Cerebellar cortex (tissue), 1 donor: Measurements from ENCODE around the gene MRTFA.
"Not testable (repeated sequence)": the region's sequence is repeated elsewhere in the genome, so short reads cannot be mapped to it uniquely, and the experiment has no call there.

Experiments
- DNase-seq: peaks from one replicate; pipeline ENCODE4 v3.0.0-alpha.2; 2015; ENCODE audit warnings: low spot score

The MRTFA gene

DNA sequence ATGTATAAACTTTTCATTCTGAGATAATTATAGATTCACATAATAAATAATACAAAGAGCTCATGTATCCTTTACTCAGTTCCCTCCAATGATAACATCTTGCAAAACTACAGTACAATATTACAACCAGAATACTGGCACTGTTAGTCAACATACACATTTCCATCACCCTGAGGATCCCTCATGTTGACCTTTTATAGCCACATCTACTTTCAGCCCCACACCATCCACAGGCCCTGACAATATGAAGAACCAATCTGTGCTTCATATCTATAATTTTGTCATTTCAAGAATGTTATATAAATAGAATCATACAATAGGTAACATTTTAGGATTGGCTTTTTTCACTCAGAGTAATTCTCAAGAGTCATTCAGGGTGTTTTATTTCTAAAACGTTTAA lies 115.5 kb downstream of the MRTFA start:
- DNase-seq = no peak

DNA sequence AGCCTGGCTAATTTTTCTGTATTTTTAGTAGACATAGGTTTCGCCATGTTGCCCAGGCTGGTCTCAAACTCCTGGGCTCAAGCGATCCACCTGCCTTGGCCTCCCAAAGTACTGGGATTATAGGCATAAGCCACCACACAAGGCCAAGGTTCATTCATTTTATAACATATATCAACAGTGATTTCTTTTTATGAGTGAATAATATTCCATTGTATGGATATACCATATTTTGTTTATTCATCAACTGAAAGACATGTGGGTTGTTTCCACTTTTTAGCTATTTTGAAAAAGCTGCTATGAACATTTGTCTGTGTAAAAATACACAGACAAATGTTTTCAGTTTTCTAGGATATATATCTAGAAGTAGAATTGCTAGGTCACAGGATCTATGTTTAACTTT lies 116.0 kb downstream of the MRTFA start:
- DNase-seq = no peak

DNA sequence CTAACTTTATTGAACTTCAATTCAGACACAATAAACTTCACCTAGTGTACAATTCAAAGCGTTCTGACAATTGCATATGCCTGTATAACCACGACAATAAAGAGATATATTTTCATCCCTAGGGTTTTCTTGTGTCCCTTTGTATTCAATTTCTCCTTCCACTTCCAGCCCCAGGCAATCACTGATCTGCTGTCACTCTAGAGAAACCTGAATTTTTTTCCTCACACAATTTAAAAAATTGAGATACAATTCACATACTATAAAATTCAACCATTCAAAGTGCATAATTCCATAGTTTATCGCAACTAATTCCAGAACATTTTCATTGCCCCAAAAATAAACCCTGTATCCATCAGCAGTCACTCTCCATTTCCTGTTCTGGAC lies 116.6 kb downstream of the MRTFA start:
- DNase-seq = no peak

DNA sequence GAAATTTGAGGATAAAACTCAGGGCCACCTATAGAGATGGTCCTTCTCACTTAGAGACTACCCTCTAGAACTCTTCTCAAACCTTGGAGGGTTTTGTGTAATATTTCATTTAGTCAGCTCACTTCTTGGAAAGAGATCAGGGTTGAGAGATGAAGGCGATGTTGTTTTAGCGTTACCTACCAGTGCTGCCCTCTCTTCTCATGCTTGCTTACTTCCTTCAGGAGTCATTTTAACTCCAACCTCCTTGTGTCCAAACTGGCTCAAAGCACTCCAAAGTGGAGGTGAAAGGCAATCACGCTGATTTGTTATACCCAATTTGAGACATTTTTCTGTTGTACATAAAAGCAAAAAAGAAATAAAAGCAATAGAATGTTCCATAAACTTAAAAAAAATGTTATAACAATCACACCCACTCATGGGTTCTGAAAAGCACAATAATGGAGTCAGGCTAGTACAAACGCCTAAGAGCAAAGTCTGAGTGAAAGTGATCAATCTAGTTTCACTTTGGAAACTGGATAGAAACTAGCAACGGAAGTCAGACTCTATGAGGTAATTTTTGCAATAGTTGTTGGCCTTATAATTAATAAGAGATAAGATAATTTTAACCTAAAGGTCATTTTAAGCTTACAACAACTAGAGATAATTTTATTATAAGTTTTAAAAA lies 117.1 kb downstream of the MRTFA start:
- DNase-seq = no peak

DNA sequence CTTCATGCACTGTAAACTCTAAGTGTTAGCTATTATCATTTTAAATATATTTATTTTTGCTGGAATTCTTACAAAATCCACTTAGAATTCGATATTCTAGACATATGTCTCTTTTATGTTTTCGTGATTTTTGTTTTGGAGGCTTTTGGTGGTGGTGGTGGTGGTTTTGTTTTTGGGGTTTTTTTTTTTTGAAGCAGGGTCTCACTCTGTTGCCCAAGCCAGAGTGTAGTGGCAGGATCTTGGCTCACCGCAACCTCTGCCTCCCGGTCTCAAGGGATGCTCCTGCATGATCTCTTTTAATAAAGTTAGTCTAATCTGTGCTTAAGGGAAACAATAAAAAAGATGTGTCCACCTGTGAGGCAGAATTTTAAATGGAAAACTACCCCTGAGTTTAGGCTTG lies 117.7 kb downstream of the MRTFA start:
- DNase-seq = no peak

DNA sequence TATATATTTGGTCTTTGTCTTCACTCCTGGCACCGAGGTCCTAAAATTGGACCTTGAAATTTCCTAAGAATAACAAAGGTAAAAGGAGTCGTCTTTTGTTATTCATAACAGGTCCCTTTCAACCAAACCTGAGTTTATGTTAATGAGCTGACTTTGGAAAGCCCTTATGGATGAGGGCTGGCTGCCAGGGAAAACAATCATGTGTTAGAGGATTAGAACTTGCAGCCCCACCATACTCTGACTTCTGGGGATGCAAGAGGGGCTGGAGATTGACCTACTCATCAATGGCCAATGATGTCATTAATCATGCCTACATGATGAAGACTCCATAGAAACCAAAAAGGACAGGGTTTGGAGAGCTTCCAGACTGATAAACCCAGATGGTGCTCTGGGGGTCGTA lies 118.9 kb downstream of the MRTFA start:
- DNase-seq = no peak

DNA sequence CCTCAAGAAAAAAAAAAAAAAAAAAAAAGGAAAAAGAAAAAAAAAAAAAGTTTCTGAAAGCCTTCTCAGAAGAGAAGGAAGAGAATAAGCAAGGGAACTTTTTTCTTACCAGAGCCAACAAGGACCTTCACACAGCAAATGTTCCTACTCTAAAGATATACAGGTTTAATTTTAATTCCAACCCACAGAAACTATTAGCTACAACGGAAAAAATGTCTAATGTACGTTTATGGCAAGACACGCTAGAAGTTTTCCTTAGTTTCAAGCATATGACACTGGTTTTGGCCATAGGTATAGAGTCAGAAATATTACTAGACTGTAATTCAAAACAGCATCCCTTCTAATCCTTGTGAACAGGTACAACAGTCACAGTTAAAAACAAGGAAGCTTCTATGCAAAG lies 120.1 kb downstream of the MRTFA start:
- no peak for DNase-seq

DNA sequence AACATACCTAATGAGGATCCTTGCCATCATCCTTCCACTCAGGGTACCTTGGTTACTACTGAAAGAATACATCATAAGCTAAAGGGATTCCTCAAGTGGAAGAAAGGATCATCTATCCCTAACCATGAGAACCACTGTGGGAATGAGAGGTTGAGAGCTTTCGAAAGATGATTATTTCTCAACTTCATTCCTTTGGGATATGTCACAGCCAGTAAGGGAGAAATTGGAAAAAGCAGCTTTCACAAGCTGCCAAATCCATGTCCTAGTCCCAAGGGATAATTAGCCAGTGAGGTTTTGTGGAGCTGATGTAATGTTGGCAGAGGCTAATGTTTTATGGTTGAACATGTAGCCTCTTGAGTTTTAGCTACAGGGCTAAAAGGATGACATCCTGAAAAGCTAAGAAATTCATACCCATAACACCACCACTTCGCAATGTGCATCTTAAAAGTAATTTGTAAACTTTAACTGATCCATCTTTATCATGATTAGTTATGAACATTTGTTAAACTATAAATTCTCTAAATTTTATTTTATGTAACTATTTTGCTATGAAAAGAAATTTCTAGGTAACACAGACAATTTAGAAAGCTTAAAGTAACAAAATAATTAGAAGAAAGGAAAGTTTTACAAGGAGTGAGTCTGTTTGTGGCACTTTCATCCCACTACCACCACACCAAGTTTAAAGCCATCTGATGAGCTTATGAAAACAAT lies 123.9 kb downstream of the MRTFA start:
- DNase-seq = no peak

DNA sequence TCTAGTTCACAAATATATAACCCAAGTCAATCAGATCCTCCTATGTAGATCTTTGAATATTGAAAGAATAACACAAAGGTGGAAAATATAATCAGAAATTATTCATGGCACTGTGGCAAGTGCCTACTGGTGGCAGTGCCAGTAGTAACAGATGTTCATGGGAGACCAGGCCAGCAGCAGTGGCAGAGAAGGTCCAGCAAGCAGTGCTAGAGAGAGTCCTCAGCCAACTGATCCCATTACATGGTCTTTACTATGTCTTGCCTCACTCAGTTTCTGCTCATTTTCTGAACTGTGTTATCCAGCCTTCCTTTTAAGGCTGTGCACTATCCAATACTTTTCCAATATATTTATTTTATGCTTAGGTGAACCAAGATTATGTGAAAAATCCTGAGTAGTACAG lies 124.9 kb downstream of the MRTFA start:
- DNase-seq = peak; percentile 49

DNA sequence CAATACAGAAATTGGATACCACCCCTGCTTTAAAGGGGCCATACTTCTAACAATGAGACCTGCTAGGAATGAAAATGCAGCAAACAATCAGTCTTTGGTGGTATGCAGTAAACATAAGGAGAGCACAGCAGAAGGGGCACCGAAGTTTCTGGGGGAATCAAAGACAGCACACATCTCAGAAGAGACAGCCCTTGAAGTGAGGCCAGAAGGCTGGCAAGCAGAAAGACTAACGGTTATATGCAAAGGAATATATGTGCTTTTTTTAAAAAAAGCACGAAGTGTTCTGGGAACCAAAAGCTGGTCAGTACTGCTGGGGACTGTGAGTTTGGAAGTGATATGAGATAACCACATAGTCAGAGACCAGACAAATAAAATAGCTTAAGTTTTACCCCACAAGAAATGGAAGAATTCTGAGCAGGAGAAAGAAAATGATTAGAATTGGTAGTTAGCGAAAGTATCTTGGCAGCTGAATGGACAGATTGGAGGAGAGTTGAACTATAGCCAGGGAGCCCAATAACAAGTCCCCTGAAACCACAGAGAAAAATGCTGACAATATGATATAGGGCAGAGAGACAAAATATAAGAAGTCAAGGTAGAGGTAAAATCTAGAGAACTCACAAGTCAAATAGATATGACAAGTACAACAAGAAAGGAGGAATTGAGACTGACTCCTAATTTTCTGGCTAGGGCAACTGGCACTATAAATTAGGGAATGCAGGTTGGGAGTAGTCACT lies 125.7 kb downstream of the MRTFA start:
- DNase-seq = no peak

DNA sequence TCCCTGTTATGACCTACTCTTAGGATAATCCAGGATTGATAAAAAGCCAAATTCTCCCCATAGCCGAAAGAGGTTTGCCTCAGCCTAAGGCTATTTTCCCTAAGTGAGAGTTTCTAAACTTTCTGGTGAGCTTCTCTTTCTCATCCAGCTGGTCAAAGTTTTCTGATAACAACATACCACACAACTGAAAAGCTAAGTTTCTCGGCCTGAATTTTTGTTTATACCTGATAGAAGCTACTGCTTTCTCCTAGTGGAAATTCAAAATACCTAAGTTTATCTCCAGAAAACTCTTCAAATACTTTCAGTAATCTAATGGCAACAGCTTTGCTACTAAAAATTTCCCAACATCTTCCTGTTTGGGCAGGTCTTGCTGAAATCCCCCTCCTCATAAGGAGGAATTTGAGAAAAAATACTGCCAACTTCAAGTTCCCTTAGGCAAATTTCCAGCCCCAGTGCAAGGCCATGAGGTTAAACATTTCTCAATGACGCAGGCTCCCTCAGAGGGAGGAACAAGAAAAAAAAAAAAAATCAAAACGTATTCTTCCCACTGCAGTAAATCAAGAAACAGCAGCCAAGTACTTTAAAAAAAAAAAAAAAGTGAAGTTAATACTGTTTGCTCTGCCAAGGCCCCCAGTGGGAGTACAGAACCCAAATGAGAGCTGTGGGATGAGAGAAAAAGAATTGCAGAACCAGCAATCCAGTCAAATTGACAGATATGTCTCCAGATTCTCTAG lies 127.0 kb downstream of the MRTFA start:
- DNase-seq = no peak

DNA sequence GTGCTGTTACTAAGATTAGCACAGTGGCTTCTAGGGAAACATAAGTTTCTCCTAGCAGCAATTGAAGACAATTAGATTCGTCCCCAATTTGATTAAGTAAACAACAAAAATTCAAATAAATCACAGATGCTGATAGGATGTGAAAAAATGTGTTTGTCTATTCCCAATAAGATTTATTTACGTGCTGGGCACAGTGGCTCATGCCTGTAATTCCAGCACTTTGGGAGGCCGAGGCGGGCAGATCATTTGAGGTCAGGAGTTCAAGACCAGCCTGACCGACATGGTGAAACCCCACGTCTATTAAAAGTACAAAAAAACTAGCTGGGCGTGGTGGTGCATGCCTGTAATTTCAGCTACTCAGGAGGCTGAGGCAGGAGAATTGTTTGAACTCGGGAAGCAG lies 128.5 kb downstream of the MRTFA start:
- DNase-seq = not testable (repeated sequence)

DNA sequence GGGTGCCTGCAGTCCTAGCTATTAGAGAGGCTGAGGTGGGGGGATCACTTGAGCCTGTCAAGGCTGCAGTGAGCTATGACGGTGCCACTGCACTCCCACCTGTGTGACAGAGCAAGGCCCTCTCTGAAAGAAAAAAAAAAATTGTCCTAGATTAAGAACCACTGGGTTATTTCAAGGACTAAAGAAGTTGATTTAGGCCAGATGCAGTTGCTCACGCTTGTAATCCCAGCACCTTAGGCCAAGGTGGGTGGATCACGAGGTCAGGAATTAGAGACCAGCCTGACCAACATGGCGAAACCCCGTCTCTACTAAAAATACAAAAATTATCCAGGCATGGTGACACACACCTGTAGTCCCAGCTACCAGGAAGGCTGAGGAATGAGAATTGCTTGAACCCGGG lies 129.0 kb downstream of the MRTFA start:
- DNase-seq = no peak

DNA sequence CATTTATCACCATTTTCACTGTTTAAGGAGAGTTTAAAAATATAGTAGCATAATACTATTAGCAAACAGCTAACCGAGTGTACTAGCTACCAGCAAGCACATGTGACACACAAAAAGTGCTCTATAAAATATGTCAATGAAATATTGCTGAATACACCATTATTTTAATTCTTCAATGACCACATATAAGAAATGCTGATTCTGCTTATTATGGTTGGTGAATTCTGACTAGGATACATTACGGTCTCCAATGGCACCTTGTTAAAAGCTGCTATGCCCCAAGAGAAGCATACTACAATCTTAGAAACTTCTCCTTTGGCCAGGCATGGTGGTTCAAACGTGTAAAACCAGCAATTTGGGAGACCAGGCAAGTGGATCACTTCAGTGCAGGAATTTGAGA lies 129.8 kb downstream of the MRTFA start:
- DNase-seq = no peak

DNA sequence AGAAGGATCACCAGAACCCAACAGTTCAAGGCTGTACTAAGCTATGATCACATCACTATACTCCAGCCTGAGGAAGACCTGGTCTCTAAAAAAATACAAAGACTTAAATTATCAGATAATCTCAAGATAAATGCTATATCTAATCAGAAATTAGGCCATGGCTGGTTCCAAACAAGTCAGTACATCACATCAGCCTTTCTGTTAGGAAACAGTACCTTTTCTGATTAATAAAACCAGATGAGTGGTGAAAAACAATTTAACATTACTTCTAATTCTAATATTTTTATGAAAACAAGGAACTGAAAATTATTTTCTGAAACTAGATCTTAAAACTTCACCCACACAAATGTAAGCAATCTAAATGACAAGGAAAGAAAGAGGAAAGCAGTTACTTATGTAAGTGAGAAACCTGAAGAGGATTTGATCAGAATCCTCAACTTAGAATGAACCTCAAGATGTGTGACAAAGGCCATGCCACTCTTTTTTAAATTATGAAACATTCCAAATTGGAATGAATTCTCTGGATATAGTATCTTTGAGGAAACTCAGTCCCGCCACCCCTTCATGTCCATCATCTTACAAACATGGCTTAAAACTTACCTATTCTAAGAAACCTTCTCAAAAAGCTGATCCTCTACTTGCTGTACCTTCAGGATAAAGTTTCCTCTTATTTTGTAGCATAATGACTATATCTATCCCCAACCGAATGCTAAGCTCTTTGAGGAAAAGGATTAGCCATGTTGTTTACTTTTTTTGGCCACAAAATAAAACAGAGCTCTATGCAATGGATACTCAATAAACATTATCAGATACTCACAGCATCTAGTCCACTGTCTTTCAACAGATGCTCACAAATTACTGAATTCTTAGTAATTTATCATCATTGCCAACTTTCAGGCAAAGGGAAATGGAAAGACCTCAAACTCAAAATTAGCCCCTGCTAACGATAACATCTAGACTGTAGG lies 132.0 kb downstream of the MRTFA start:
- no peak for DNase-seq

DNA sequence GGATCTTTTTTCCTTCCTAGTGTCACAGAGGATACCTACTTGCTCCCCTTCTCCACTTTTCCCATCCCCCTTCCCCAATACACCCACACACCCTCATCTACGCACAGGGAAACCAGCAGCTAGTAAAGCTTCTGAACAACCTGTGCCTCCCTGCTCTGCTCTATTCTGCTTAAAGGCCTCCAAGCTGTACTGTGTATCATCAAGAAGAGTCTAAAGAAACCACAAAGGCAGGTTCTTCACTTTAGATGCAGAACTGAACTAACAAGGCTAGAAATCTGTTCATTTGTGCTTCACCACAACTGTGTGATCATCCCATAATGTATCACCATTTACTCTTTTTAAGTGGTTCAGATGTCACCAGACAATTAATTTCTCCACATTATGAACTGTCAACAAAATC lies 133.6 kb downstream of the MRTFA start:
- DNase-seq = no peak

DNA sequence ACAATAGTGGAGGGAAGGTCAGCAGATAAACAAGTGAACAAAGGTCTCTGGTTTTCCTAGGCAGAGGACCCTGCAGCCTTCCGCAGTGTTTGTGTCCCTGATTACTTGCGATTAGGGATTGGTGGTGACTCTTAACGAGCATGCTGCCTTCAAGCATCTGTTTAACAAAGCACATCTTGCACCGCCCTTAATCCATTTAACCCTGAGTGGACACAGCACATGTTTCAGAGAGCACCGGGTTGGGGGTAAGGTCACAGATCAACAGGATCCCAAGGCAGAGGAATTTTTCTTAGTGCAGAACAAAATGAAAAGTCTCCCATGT lies 136.1 kb downstream of the MRTFA start:
- not testable (repeated sequence) for DNase-seq

DNA sequence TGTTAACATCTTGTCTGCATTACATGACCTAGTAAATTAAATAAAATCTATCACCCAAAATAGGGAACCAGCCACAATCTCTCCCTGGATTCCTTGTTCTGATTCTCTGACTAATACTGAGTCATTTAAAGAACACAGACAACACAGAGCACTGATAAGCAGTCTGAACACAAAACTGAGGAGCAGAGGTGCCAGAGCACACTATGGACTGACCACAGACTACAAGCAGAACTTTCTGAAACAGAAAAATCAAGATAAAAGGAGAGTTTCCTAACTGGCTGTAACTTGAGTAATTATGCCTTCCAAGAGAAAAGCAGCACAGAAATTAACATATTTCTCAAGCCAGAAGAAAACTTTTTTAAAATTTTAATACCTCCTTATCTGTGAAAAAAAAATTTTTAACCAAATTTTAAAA lies 137.3 kb downstream of the MRTFA start:
- DNase-seq = no peak

DNA sequence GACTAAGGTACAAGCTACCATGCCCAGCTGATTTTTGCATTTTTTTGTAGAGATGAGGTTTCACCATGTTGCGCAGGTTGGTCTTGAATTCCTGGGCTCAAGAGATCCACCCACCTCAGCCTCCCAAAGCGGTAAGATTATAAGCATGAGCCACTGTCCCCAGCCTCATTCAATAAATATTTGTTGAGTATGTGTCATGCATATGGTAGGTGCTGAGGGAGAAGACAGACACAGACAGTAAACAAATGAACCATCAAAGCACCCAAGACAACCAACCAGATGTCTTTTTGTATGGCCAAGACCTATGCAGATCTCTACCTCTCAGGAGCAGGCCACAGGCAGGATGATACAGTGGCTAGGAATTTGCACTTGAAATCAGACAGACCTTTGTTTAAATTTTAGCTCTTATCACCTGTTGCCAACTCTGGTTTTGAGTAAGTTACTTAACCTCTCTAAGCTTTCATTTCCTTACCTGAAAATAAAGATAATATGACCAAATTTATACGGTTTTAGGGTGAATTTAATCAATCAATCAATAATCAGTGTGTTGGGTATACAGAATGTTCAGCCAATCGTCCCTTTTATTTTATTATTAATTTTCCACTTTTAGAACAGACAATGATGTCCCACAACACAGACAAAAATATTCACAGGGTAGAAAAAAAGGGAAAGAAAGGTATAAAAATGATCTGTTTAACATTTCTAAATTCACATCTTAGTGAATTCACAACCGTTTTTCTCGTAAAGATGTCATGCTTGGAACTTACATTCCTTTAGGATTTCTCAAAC lies 137.9 kb downstream of the MRTFA start:
- no peak for DNase-seq

DNA sequence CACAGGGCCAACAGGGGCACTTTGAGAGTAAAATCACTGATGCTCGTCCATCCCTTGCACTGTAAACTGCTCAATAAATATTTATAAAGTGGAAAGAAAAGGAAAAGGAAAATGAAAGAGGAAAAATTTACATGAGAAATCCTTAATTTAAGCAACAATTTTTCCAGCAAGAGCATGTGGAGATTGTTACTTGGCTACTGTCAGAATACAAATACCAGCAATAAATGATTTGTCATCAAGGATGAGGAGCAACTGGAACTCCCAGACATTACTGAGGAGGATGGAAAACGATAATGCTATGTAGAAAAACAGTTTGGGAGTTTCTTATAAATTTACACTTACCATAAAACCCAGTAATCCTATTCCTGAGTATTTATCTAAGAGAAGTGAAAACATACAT lies 143.1 kb downstream of the MRTFA start:
- no peak for DNase-seq
